HepG2 (cell line): ENCODE results near the gene TECPR1. TPM values are rescaled to one million over a fixed set of nuclear protein-coding genes. Genes with fewer than 3 reads are reported as not detected.

Source experiments
- CCDC6 ChIP-seq: sonication (generic); formaldehyde crosslinking; IDR thresholded peaks from 2 replicates; pipeline ENCODE4 v1.8.1; 2022; ENCODE audit warnings: mild to moderate bottlenecking, missing genetic modification reagents, moderate library complexity
- GZF1 ChIP-seq: sonication (generic); formaldehyde crosslinking; IDR thresholded peaks from 2 replicates; pipeline ENCODE4 v1.5.1; 2020; ENCODE audit warnings: mild to moderate bottlenecking, missing genetic modification reagents
- JUND ChIP-seq: sonication (generic); formaldehyde crosslinking; IDR thresholded peaks from 2 replicates; pipeline ENCODE4 v1.8.0; 2022; ENCODE audit warnings: mild to moderate bottlenecking, missing genetic modification reagents
- KDM5B ChIP-seq: sonication (generic); formaldehyde crosslinking; IDR thresholded peaks from 2 replicates; pipeline ENCODE4 v1.4.0; 2020; ENCODE audit warnings: missing genetic modification reagents, mild to moderate bottlenecking, borderline replicate concordance
- NFAT5 ChIP-seq: sonication (generic); formaldehyde crosslinking; IDR thresholded peaks from 2 replicates; pipeline ENCODE4 v1.4.0; 2020; ENCODE audit warnings: missing genetic modification reagents
- NFKB2 ChIP-seq: sonication (generic); formaldehyde crosslinking; IDR thresholded peaks from 2 replicates; pipeline ENCODE4 v1.4.0; 2020; ENCODE audit warnings: missing genetic modification reagents, borderline replicate concordance
- NFKBIZ ChIP-seq: IDR thresholded peaks from 2 replicates; pipeline ENCODE4 v1.6.1; 2018; ENCODE audit warnings: missing genetic modification reagents, missing compliant biosample characterization
- NR2C2 ChIP-seq: sonication (generic); formaldehyde crosslinking; IDR thresholded peaks from 2 replicates; pipeline ENCODE4 v1.4.0; 2020; ENCODE audit warnings: missing genetic modification reagents, mild to moderate bottlenecking, moderate library complexity, borderline replicate concordance
- POLR2A ChIP-seq, 2 experiments: IDR thresholded peaks; 2 replicates each; pipeline ENCODE4 v1.6.1; 2011; ENCODE audit warnings: low read depth in 2 of 2, low read length in 2 of 2, mild to moderate bottlenecking in 1 of 2, moderate library complexity in 1 of 2; ENCODE audit not compliant: insufficient read depth in 1 of 2
- RFX3 ChIP-seq: IDR thresholded peaks from 2 replicates; pipeline ENCODE4 v1.6.1; 2016; ENCODE audit warnings: missing biosample characterization, missing genetic modification reagents
- SRY ChIP-seq: sonication (generic); formaldehyde crosslinking; IDR thresholded peaks from 2 replicates; pipeline ENCODE4 v1.8.0; 2022; ENCODE audit warnings: mild to moderate bottlenecking, missing genetic modification reagents
- SSRP1 ChIP-seq: IDR thresholded peaks from 2 replicates; pipeline ENCODE4 v1.6.1; 2016; ENCODE audit warnings: control low read depth
- SUZ12 ChIP-seq: fragments of 150-350 bp; IDR thresholded peaks from 2 replicates; pipeline ENCODE4 v1.6.1; 2014; ENCODE audit warnings: low read depth, low read length
- TBX2 ChIP-seq: sonication (generic); formaldehyde crosslinking; IDR thresholded peaks from 2 replicates; pipeline ENCODE4 v1.5.0; 2020; ENCODE audit warnings: missing genetic modification reagents, mild to moderate bottlenecking, borderline replicate concordance
- TOE1 ChIP-seq: sonication (generic); formaldehyde crosslinking; IDR thresholded peaks from 2 replicates; pipeline ENCODE4 v1.4.0; 2020; ENCODE audit warnings: mild to moderate bottlenecking, missing genetic modification reagents
- TP53 ChIP-seq: sonication (generic); formaldehyde crosslinking; conservative IDR thresholded peaks from 2 replicates; pipeline ENCODE4 v1.4.0; 2020; ENCODE audit warnings: missing genetic modification reagents
- ZBTB10 ChIP-seq: sonication (generic); formaldehyde crosslinking; IDR thresholded peaks from 2 replicates; pipeline ENCODE4 v1.4.0; 2020; ENCODE audit warnings: missing genetic modification reagents, borderline replicate concordance
- ZNF101 ChIP-seq: sonication (generic); formaldehyde crosslinking; IDR thresholded peaks from 2 replicates; pipeline ENCODE4 v1.4.0; 2020; ENCODE audit warnings: mild to moderate bottlenecking, low read depth, missing genetic modification reagents, borderline replicate concordance
- ZNF225 ChIP-seq: sonication (generic); formaldehyde crosslinking; IDR thresholded peaks from 2 replicates; pipeline ENCODE4 v1.4.0; 2020; ENCODE audit warnings: mild to moderate bottlenecking, missing genetic modification reagents
- ZNF34 ChIP-seq: sonication (generic); formaldehyde crosslinking; IDR thresholded peaks from 2 replicates; pipeline ENCODE4 v1.4.0; 2020; ENCODE audit warnings: mild to moderate bottlenecking, missing genetic modification reagents, borderline replicate concordance
- ZNF749 ChIP-seq: sonication (generic); formaldehyde crosslinking; IDR thresholded peaks from 2 replicates; pipeline ENCODE4 v1.8.0; 2022; ENCODE audit warnings: mild to moderate bottlenecking, missing genetic modification reagents, moderate library complexity, borderline replicate concordance
- ZNF784 ChIP-seq: sonication (generic); formaldehyde crosslinking; IDR thresholded peaks from 2 replicates; pipeline ENCODE4 v1.5.1; 2020; ENCODE audit warnings: missing genetic modification reagents, mild to moderate bottlenecking, borderline replicate concordance
- polyA plus RNA-seq, 8 experiments: library from polyadenylated mRNA; depleted of rRNA in 3 of 8; stranded (reverse) in 7 of 8; unstranded in 1 of 8; fragments of >200 nt; fragmentation: Illumina TruSeq in 4 of 8; extraction: Trizol in 4 of 8; gene quantifications; 2 replicates each; pipeline versions ENCODE4 v1.2.1 to v1.2.3, GENCODE V29; 2011 to 2016; ENCODE audit warnings: low read depth in 4 of 8, missing spikeins in 1 of 8, mixed read lengths in 1 of 8; ENCODE audit not compliant: insufficient read depth in 1 of 8
- total RNA-seq, 5 experiments: library from RNA; depleted of rRNA; stranded (reverse); fragments of >200 nt; fragmentation: Illumina TruSeq; extraction: Trizol; gene quantifications; 2 replicates each; pipeline ENCODE4 v1.2.3, GENCODE V29; 2016; ENCODE audit warnings: low read depth in 1 of 5

Gene TECPR1
- total and polyA plus RNA-seq, 2 of the 13 experiments (the other 11 are each of a cell fraction or from before 2014, with no cell fraction given): 2.3 to 6.3 TPM

- TF ChIP-seq GZF1 (no peak), POLR2A (IDR thresholded peaks at IDR 0.05; ENCODE audit: insufficient read depth in 1 of 2, low read depth in 2 of 2, low read length in 2 of 2) (peak in 1 of 2 experiments; percentile 68; a peak in 1 of 4 replicates), ZNF34 (CRISPR knock-in tag) (0 out of 2 replicates have a peak, but pooled peaks have one; percentile 14), SSRP1 (no peak), NFKBIZ (CRISPR knock-in tag) (no peak), TP53 (CRISPR knock-in tag) (no peak), RFX3 (CRISPR knock-in tag) (no peak), JUND (CRISPR knock-in tag) (no peak), TOE1 (CRISPR knock-in tag) (no peak), ZNF749 (CRISPR knock-in tag) (peak; percentile 81; the same call in 1 of the 2 replicates), NFKB2 (CRISPR knock-in tag) (no peak; the same call in 1 of the 2 replicates), TBX2 (CRISPR knock-in tag) (0 out of 2 replicates have a peak, but pooled peaks have one; percentile 7), ZNF101 (CRISPR knock-in tag) (no peak), NFAT5 (CRISPR knock-in tag) (no peak), ZBTB10 (CRISPR knock-in tag) (no peak), SUZ12 (no peak), SRY (CRISPR knock-in tag) (peak; percentile 20; the same call in 1 of the 2 replicates), KDM5B (CRISPR knock-in tag) (peak; percentile 80; the same call in 1 of the 2 replicates), ZNF784 (CRISPR knock-in tag) (no peak), CCDC6 (CRISPR knock-in tag) (0 out of 2 replicates have a peak, but pooled peaks have one; percentile 54), NR2C2 (CRISPR knock-in tag) (peak; percentile 89), ZNF225 (CRISPR knock-in tag) (peak; percentile 44; the same call in 1 of the 2 replicates)
Observed at GRCh38 chr7:98252425-98253054, 508 bp upstream of the TECPR1 start (continued).
